IMR-90 (cell line): ENCODE results near the gene NEDD4L.

ENCODE experiments used
- CEBPB ChIP-seq: IDR thresholded peaks from 2 replicates; pipeline ENCODE4 v1.6.1; 2012; ENCODE audit warnings: low read depth, low read length, improper control_type of control experiment
- CTCF ChIP-seq: conservative IDR thresholded peaks from 2 replicates; pipeline ENCODE4 v1.5.1; 2012; ENCODE audit warnings: mild to moderate bottlenecking, low read depth, low read length, improper control_type of control experiment
- FOS ChIP-seq: fragments of 150-350 bp; IDR thresholded peaks from 2 replicates; pipeline ENCODE4 v1.6.1; 2016; ENCODE audit warnings: low read depth, low read length
- MAFK ChIP-seq: IDR thresholded peaks from 2 replicates; pipeline ENCODE4 v1.6.1; 2012; ENCODE audit warnings: low read depth, low read length, improper control_type of control experiment
- MAZ ChIP-seq: IDR thresholded peaks from 2 replicates; pipeline ENCODE4 v1.6.1; 2012; ENCODE audit warnings: low read depth, mild to moderate bottlenecking, low read length, improper control_type of control experiment, moderate library complexity, borderline replicate concordance
- MXI1 ChIP-seq: IDR thresholded peaks from 2 replicates; pipeline ENCODE4 v1.6.1; 2012; ENCODE audit warnings: low read depth, mild to moderate bottlenecking, low read length, moderate library complexity, borderline replicate concordance
- POLR2A ChIP-seq: IDR thresholded peaks from 2 replicates; pipeline ENCODE4 v1.6.1; 2012; ENCODE audit warnings: mild to moderate bottlenecking, low read depth, low read length
- RCOR1 ChIP-seq: IDR thresholded peaks from 2 replicates; pipeline ENCODE4 v1.6.1; 2012; ENCODE audit warnings: mild to moderate bottlenecking, low read length, improper control_type of control experiment; ENCODE audit not compliant: insufficient replicate concordance
- RFX5 ChIP-seq: IDR thresholded peaks from 2 replicates; pipeline ENCODE4 v1.8.0; 2012; ENCODE audit warnings: low read depth, mild to moderate bottlenecking, low read length, moderate library complexity
- USF2 ChIP-seq: fragments of 150-350 bp; IDR thresholded peaks from 2 replicates; pipeline ENCODE4 v1.6.1; 2017; ENCODE audit warnings: mild to moderate bottlenecking, antibody characterized with exemption, low read length, low read depth

DNA sequence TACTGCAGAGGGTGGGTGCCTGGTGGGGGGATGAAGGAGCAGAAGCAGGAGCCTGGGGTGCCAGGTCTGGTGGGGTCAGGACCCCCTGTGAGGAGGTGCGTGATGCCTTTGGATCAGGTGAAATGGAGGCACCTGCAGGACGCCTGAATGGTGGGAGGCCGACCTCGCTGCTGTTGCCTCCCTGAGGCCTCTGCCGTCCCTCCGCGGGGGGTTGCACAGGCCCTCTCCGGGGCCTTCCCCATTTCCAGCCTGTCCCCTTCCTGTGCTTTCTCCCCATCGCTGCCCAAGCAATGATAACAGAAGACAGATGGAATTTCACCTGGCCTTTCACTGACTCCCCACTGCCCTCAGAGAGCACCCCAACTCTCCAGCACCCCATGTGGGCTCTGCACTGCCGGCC, 325.6 kb downstream of the NEDD4L start:
- no peak for TF ChIP-seq CTCF
- no peak for TF ChIP-seq POLR2A
- no peak for TF ChIP-seq USF2
- TF ChIP-seq MXI1, result no peak
- no peak for TF ChIP-seq CEBPB
- no peak for TF ChIP-seq RCOR1
- TF ChIP-seq MAFK, result no peak
- no peak for TF ChIP-seq FOS
- no peak for TF ChIP-seq MAZ
- TF ChIP-seq RFX5, result no peak
